CD8-positive, alpha-beta memory T cell (primary cell): ENCODE measurements around the gene MGLL. TPM values are rescaled to one million over a fixed set of nuclear protein-coding genes. Genes with fewer than 3 reads are reported as not detected.

Source experiments
- CTCF ChIA-PET: fragments of 350-600 bp; sonication (Branson Sonifier 250); formaldehyde crosslinking; loops from one replicate; lab custom pipeline; 2021; ENCODE audit warnings: antibody characterized with exemption; lab: Charles Lee
- POLR2A ChIA-PET: fragments of 350-600 bp; sonication (Branson Sonifier 250); formaldehyde crosslinking; loops from one replicate; lab custom pipeline; 2021; ENCODE audit warnings: antibody characterized with exemption; lab: Charles Lee
- DNase-seq, 5 donors: peaks; one replicate each; pipeline versions ENCODE4 v3.0.0 to v3.0.0-alpha.2; 2020 to 2022; ENCODE audit warnings: mixed read lengths in 1 of 5
- H3K27ac ChIP-seq: one replicate; pipeline ENCODE4 v1.7.0; 2013; ENCODE audit warnings: low read depth, mild to moderate bottlenecking, low read length, moderate library complexity
- H3K27me3 ChIP-seq: 2 replicates; pipeline ENCODE4 v1.7.0; 2013; ENCODE audit warnings: low read length, mild to moderate bottlenecking; ENCODE audit not compliant: insufficient read depth, poor library complexity, severe bottlenecking
- H3K36me3 ChIP-seq: 2 replicates; pipeline ENCODE4 v1.7.0; 2013; ENCODE audit warnings: mild to moderate bottlenecking, low read length, moderate library complexity; ENCODE audit not compliant: insufficient read depth
- H3K4me1 ChIP-seq: 2 replicates; pipeline ENCODE4 v1.7.0; 2013; ENCODE audit warnings: mild to moderate bottlenecking, low read length, moderate library complexity; ENCODE audit not compliant: insufficient read depth
- H3K4me3 ChIP-seq: 2 replicates; pipeline ENCODE4 v1.7.0; 2013; ENCODE audit warnings: mild to moderate bottlenecking, low read length
- H3K9me3 ChIP-seq: 2 replicates; pipeline ENCODE4 v1.7.0; 2013; ENCODE audit warnings: mild to moderate bottlenecking, low read length
- H3K27ac Mint-ChIP-seq, 8 donors: one replicate each; pipeline ENCODE4 v1.8.0; 2020 to 2021; ENCODE audit warnings: mixed read lengths in 8 of 8, mild to moderate bottlenecking in 6 of 8, inconsistent platforms in 3 of 8, moderate library complexity in 3 of 8
- H3K27me3 Mint-ChIP-seq, 2 donors: one replicate each; pipeline ENCODE4 v1.8.0; 2020 to 2021; ENCODE audit warnings: mixed read lengths in 2 of 2, mild to moderate bottlenecking in 1 of 2, moderate library complexity in 1 of 2
- H3K36me3 Mint-ChIP-seq, 3 donors: one replicate each; pipeline ENCODE4 v1.8.0; 2020 to 2021; ENCODE audit warnings: mixed read lengths in 3 of 3, inconsistent platforms in 1 of 3, mild to moderate bottlenecking in 1 of 3
- H3K4me1 Mint-ChIP-seq, 3 donors: one replicate each; pipeline ENCODE4 v1.8.0; 2020 to 2021; ENCODE audit warnings: mixed read lengths in 3 of 3, inconsistent platforms in 1 of 3, mild to moderate bottlenecking in 1 of 3
- H3K4me3 Mint-ChIP-seq, 7 donors: one replicate each; pipeline ENCODE4 v1.8.0; 2020 to 2021; ENCODE audit warnings: mixed read lengths in 7 of 7, mild to moderate bottlenecking in 6 of 7, moderate library complexity in 4 of 7, inconsistent platforms in 2 of 7
- H3K9me3 Mint-ChIP-seq, 5 donors: one replicate each; pipeline ENCODE4 v1.8.0; 2020 to 2022; ENCODE audit warnings: mixed read lengths in 5 of 5, mild to moderate bottlenecking in 3 of 5, moderate library complexity in 2 of 5, inconsistent platforms in 1 of 5
- polyA plus RNA-seq: library from polyadenylated mRNA; unstranded; fragments of 300-500 nt; fragmentation: Illumina TruSeq; gene quantifications from one replicate; pipeline ENCODE4 v1.2.3, GENCODE V29; 2021
- total RNA-seq, 2 experiments: library from RNA; stranded (reverse); gene quantifications; one replicate each; pipeline ENCODE4 v1.2.3, GENCODE V29; 2021

Gene MGLL
- total and polyA plus RNA-seq, 3 experiments from 2014 or later = 3.0 to 5.9 (median 5.3) TPM

DNA sequence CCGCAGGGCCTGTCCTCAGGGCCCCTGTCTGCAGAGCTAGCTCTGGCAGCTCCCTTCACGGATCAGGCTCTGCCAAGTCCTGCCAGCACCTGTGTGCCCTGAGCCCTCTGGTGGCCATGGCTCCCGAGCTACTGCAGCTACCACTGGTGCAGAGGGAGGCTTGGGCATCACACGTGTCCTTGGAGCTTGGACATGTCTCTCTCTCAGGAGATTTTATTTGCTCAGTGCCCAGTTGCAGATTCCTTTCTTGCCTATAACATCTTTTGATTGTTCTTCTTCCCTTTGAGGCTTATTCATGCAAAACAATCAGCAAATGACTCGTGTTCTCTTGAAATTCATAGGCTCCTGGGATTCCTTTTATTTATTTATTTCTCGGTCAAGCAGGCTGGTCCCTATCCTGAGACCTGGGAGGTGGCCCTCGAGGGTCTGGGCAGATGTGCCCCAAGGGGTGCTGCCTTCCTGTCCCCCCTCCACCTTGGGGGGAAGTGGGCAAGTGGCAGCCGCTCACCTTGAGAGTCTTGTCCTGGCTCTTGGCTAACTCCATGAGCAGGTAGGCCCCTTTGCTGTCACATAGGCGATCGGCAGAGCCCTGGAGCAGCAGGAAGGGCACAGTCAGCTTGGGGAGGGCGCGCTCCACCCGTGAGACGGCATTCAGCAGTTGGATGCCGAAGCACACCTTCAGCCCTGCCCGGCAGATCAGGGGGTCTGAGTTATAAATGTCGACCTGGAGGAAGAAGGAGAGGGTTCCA is 127.7 kb downstream of the MGLL start:
- Histone ChIP-seq H3K4me3 (no peak overlapping the region), H3K9me3 (no peaks in the 10 kb centered on the region), H3K27me3 (no peaks in the 10 kb centered on the region), H3K36me3 (no peaks in the 10 kb centered on the region), H3K4me1 (no peaks in the 10 kb centered on the region), H3K27ac (no peak overlapping the region)
- H3K9me3 Mint-ChIP-seq = no peaks in the 10 kb centered on the region
- peak; percentile 25 to 68 (median 29) for DNase-seq
- no peaks in the 10 kb centered on the region for H3K36me3 Mint-ChIP-seq
- CTCF ChIA-PET = interaction anchor here (0.8 to 3.0 kb wide), 7 partner anchors 14 to 1223 kb away, joined by 3 to 20 read pairs (median 4); no protein-coding TSS in a partner anchor
- no peak overlapping the region for H3K27ac Mint-ChIP-seq
- no peak overlapping the region for H3K4me3 Mint-ChIP-seq
- H3K4me1 Mint-ChIP-seq = peaks cover 4 to 8% (median 6%) of the 10 kb centered on the region in 3 donors
- POLR2A ChIA-PET = no interaction called here
- no peaks in the 10 kb centered on the region for H3K27me3 Mint-ChIP-seq

- no peak overlapping the region for H3K4me3 ChIP-seq
- ChIA-PET CTCF (interaction anchor here (1.0 to 1.4 kb wide), 2 partner anchors 15 to 43 kb away, joined by 3 to 5 read pairs; no protein-coding TSS in a partner anchor), POLR2A (interaction anchor here (0.7 kb wide), 1 partner anchor 123 kb away, joined by 3 read pairs; no protein-coding TSS in a partner anchor)
- no peaks in the 10 kb centered on the region for H3K4me1 ChIP-seq
- H3K27me3 ChIP-seq = no peaks in the 10 kb centered on the region
- Mint-ChIP-seq H3K4me3 (no peak overlapping the region), H3K36me3 (no peaks in the 10 kb centered on the region), H3K27ac (no peak overlapping the region), H3K4me1 (peaks cover 4 to 5% (median 4%) of the 10 kb centered on the region in 3 donors), H3K27me3 (no peaks in the 10 kb centered on the region), H3K9me3 (no peaks in the 10 kb centered on the region)
- DNase-seq = peak in 1 of 5 donors; percentile 8
- H3K36me3 ChIP-seq = no peaks in the 10 kb centered on the region
- H3K9me3 ChIP-seq = no peaks in the 10 kb centered on the region
- no peak overlapping the region for H3K27ac ChIP-seq
Observed at GRCh38 chr3:127693336-127693843, 128.9 kb downstream of the MGLL start.

- peak in 1 of 5 donors; percentile 26 for DNase-seq
Observed at GRCh38 chr3:127692501-127693335, 129.6 kb downstream of the MGLL start.

DNA sequence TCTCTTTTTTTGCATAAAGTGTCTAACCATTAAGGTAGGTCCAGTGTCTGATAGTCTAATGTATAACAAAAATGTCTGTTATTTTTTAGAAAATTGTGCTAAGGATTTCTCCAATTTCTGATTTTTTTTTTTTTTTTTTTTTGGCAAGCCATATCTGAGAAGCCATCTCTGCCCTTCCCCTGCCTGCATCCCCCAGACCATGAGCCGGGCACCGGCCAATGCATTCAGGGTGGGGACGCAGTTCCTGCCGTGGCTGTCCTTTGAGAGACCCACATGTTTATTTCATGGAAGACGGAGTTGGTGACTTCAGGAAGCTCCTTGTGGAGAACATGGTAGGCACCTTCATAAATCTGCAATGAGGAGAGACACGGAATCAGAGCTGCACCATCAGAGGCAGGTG is 130.3 kb downstream of the MGLL start:
- Mint-ChIP-seq H3K27ac (no peak overlapping the region), H3K4me3 (no peak overlapping the region), H3K27me3 (no peaks in the 10 kb centered on the region), H3K9me3 (no peaks in the 10 kb centered on the region), H3K36me3 (no peaks in the 10 kb centered on the region), H3K4me1 (no peaks in the 10 kb centered on the region)
- no peak overlapping the region for H3K27ac ChIP-seq
- POLR2A ChIA-PET = no interaction called here
- H3K4me3 ChIP-seq = no peak overlapping the region
- no peaks in the 10 kb centered on the region for H3K4me1 ChIP-seq
- H3K9me3 ChIP-seq = no peaks in the 10 kb centered on the region
- DNase-seq = peak in 1 of 5 donors; percentile 6
- CTCF ChIA-PET = interaction anchor here (0.6 to 1.0 kb wide), 2 partner anchors 103 to 116 kb away, joined by 3 to 4 read pairs; no protein-coding TSS in a partner anchor
- H3K27me3 ChIP-seq = no peaks in the 10 kb centered on the region
- H3K36me3 ChIP-seq = no peaks in the 10 kb centered on the region

More at GRCh38 chr3:127692501-127693335, 129.6 kb downstream of the MGLL start:
- Histone ChIP-seq H3K4me1 (no peaks in the 10 kb centered on the region), H3K27me3 (no peaks in the 10 kb centered on the region), H3K36me3 (no peaks in the 10 kb centered on the region), H3K4me3 (no peak overlapping the region), H3K9me3 (no peaks in the 10 kb centered on the region), H3K27ac (no peak overlapping the region)
- H3K27ac Mint-ChIP-seq = peak overlapping the region in 1 of 8 donors; percentile 87
- ChIA-PET POLR2A (no interaction called here), CTCF (interaction anchor here (1.0 kb wide), 1 partner anchor 117 kb away, joined by 3 read pairs; no protein-coding TSS in a partner anchor)
- no peaks in the 10 kb centered on the region for H3K27me3 Mint-ChIP-seq
- no peaks in the 10 kb centered on the region for H3K36me3 Mint-ChIP-seq
- peaks cover 4% of the 10 kb centered on the region in 3 donors for H3K4me1 Mint-ChIP-seq
- no peaks in the 10 kb centered on the region for H3K9me3 Mint-ChIP-seq
- H3K4me3 Mint-ChIP-seq = no peak overlapping the region

DNA sequence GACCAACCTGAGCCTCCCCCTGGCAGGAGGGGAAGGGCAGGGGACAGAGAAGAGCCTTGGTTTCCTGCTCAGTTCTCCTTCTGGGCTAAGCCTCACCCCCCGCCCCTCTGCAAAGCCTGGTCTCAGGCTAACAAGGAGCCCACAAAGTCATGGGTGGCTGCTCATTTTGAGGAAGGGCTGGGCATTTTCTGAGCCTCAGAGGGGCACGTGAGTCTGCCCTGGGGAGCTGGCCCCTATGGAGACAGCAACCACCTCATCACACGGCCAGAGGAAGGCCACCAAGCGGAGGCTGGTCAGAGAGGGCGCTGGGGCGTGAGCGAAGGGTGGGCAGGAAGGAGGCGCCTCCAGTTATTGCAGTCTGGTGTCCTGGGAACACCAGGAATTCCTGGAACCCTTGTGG is 130.8 kb downstream of the MGLL start:
- DNase-seq = peak in 1 of 5 donors; percentile 25
- ChIA-PET CTCF (interaction anchor here (0.6 to 1.0 kb wide), 2 partner anchors 103 to 116 kb away, joined by 3 to 4 read pairs; no protein-coding TSS in a partner anchor), POLR2A (no interaction called here)
- Histone ChIP-seq H3K27me3 (no peaks in the 10 kb centered on the region), H3K27ac (no peak overlapping the region), H3K36me3 (no peaks in the 10 kb centered on the region), H3K4me1 (no peaks in the 10 kb centered on the region), H3K4me3 (no peak overlapping the region), H3K9me3 (no peaks in the 10 kb centered on the region)
- Mint-ChIP-seq H3K4me3 (no peak overlapping the region), H3K4me1 (no peaks in the 10 kb centered on the region), H3K27me3 (no peaks in the 10 kb centered on the region), H3K27ac (no peak overlapping the region), H3K9me3 (no peaks in the 10 kb centered on the region), H3K36me3 (no peaks in the 10 kb centered on the region)

DNA sequence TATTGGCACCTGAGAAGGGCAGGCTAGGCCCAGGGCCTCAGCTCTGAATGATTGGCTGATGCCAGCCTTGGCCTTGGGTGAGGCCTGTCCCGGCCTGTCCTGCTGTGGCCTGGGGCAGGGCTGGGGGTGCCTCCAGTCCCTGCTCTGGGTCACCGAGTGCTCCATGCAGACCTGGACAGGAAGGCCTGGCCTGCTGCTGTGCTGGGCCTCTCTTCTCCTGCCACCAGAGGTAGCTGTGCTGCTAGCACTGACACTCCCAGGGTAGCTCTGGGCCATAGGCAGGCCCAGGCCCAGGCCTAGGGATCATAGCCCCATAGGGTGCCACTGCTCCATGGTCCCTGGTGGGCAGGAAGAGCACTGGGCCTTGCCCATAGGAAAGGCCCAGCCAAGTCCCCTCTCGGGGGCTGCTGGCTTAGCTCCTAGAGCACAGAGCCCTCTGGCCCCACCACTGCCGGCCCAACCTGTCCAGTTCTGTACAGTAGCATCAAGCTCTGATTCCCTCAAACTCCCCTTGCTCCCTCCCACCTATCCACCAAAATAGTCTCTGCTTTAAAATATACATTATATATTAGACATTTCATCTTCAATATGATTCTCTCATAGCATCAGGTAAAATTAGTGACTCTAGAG is 131.4 kb downstream of the MGLL start:
- peak overlapping the region in 1 of 8 donors; percentile 75 for H3K27ac Mint-ChIP-seq
- H3K9me3 ChIP-seq = no peaks in the 10 kb centered on the region
- no peaks in the 10 kb centered on the region for H3K4me1 Mint-ChIP-seq
- H3K27me3 ChIP-seq = no peaks in the 10 kb centered on the region
- ChIA-PET CTCF (no interaction called here), POLR2A (interaction anchor here (0.6 kb wide), 1 partner anchor 9 kb away, joined by 5 read pairs; no protein-coding TSS in a partner anchor)
- H3K27ac ChIP-seq = no peak overlapping the region
- no peaks in the 10 kb centered on the region for H3K9me3 Mint-ChIP-seq
- no peaks in the 10 kb centered on the region for H3K36me3 Mint-ChIP-seq
- H3K27me3 Mint-ChIP-seq = no peaks in the 10 kb centered on the region
- H3K4me3 Mint-ChIP-seq = no peak overlapping the region
- no peaks in the 10 kb centered on the region for H3K36me3 ChIP-seq
- DNase-seq = peak in 1 of 5 donors; percentile 30
- H3K4me3 ChIP-seq = no peak overlapping the region
- H3K4me1 ChIP-seq = no peaks in the 10 kb centered on the region

DNA sequence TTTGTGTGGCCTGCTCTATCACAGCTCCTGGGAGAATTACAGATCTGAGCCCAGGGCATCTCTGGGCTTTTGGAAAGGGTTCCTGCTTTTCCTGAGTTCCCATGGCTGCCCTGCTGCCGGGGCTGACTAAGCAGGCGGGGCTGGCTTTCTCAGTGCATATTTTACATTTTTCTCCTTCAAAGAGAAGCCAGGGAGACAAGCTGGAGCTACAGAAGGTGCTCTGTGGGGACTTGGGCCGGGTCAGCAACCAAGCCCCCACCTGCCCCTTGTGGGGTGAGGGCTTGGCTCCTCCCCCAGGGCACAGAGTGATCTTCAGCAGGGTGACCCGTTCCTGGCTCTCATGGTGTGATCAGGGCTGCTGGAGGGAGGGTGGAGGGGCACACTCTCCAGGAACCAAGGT is 132.2 kb downstream of the MGLL start:
- no peaks in the 10 kb centered on the region for H3K27me3 Mint-ChIP-seq
- H3K4me1 Mint-ChIP-seq = no peaks in the 10 kb centered on the region
- no peaks in the 10 kb centered on the region for H3K36me3 Mint-ChIP-seq
- no peaks in the 10 kb centered on the region for H3K9me3 Mint-ChIP-seq
- no peak overlapping the region for H3K4me3 Mint-ChIP-seq
- Histone ChIP-seq H3K27me3 (no peaks in the 10 kb centered on the region), H3K27ac (no peak overlapping the region), H3K4me1 (no peaks in the 10 kb centered on the region), H3K4me3 (no peak overlapping the region), H3K36me3 (no peaks in the 10 kb centered on the region), H3K9me3 (no peaks in the 10 kb centered on the region)
- no peak overlapping the region for H3K27ac Mint-ChIP-seq
- ChIA-PET POLR2A (no interaction called here), CTCF (no interaction called here)
- DNase-seq = peak in 1 of 5 donors; percentile 39
